A549 (cell line): ENCODE measurements around the gene EPB41L1. TPM values are rescaled to one million over a fixed set of nuclear protein-coding genes. Genes with fewer than 3 reads are reported as not detected.

Experiments
- ATAC-seq, 2 experiments: fragments of 200-7000 bp in 1 of 2; fragments of >200 bp in 1 of 2; cut with Nextera tagmentation in 1 of 2; cut with Tn5 transposase in 1 of 2; 3 replicates each; pipeline versions ENCODE4 v1.8.0 to v1.9.1; 2018 to 2020; ENCODE audit warnings: mild to moderate bottlenecking in 1 of 2, moderate library complexity in 1 of 2
- CTCF ChIA-PET: fragments of 300-600 bp; sonication (Branson Sonifier 250); formaldehyde crosslinking; extraction: SDS; loops from one replicate; lab custom pipeline; 2021; ENCODE audit warnings: antibody characterized with exemption, inconsistent platforms; lab: Yijun Ruan, JAX
- POLR2A ChIA-PET: fragments of 350-600 bp; formaldehyde crosslinking; extraction: SDS; loops from one replicate; lab custom pipeline; 2021; ENCODE audit warnings: antibody characterized with exemption, inconsistent platforms; lab: Yijun Ruan, JAX
- DNase-seq, 2 experiments: peaks; one replicate each; pipeline versions ENCODE4 v3.0.0 to v3.0.0-alpha.2; 2011 to 2016; ENCODE audit warnings: low read depth in 1 of 2, low spot score in 1 of 2
- FAIRE-seq: peaks from 2 replicates; lab custom pipeline; 2011; peaks lifted over from hg19 to GRCh38; lab: Jason Lieb, UNC
- H3K27ac ChIP-seq, 2 experiments: fragments of >200 bp; sonication (Bioruptor Twin); formaldehyde crosslinking; 3 replicates each; pipeline ENCODE4 v1.5.1; 2016 to 2017
- H3K4me1 ChIP-seq: fragments of >200 bp; sonication (Bioruptor Twin); formaldehyde crosslinking; 3 replicates; pipeline ENCODE4 v1.6.1; 2016
- H3K4me2 ChIP-seq: fragments of >200 bp; sonication (Bioruptor Twin); formaldehyde crosslinking; 3 replicates; pipeline ENCODE4 v1.6.1; 2016
- H3K4me3 ChIP-seq: fragments of >200 bp; sonication (Bioruptor Twin); formaldehyde crosslinking; 3 replicates; pipeline ENCODE4 v1.5.1; 2016
- H3K9me3 ChIP-seq: fragments of >200 bp; sonication (Bioruptor Twin); formaldehyde crosslinking; 3 replicates; pipeline ENCODE4 v1.6.1; 2016
- CBX2 ChIP-seq: fragments of 200-600 bp; sonication (generic); IDR thresholded peaks from 2 replicates; pipeline ENCODE4 v1.6.1; 2016; ENCODE audit warnings: low read depth, mild to moderate bottlenecking, borderline replicate concordance
- EHF ChIP-seq: fragments of 250-450 bp; sonication (Bioruptor Pico); IDR thresholded peaks from 2 replicates; pipeline ENCODE4 v1.5.0; 2020; ENCODE audit warnings: mild to moderate bottlenecking
- EHMT2 ChIP-seq: fragments of 200-600 bp; sonication (generic); IDR thresholded peaks from 2 replicates; pipeline ENCODE4 v1.6.1; 2016; ENCODE audit warnings: antibody characterized with exemption, low read depth, mild to moderate bottlenecking, moderate library complexity
- EP300 ChIP-seq, 2 experiments: fragments of >200 bp; sonication (Bioruptor Twin); formaldehyde crosslinking; IDR thresholded peaks; 2 replicates in 1 of 2; 3 replicates in 1 of 2; pipeline ENCODE4 v1.6.1; 2016 to 2017
- FOSL2 ChIP-seq, 2 experiments: fragments of 450-650 bp in 1 of 2; fragments of >200 bp in 1 of 2; sonication (Bioruptor Twin) in 1 of 2; formaldehyde crosslinking; IDR thresholded peaks; 2 replicates each; pipeline versions ENCODE4 v1.5.0 to v1.6.1; 2016 to 2020; ENCODE audit warnings: mild to moderate bottlenecking in 1 of 2, moderate library complexity in 1 of 2
- FOXS1 ChIP-seq: fragments of 250-450 bp; sonication (Bioruptor Pico); IDR thresholded peaks from 2 replicates; pipeline ENCODE4 v1.5.0; 2020; ENCODE audit warnings: mild to moderate bottlenecking, moderate library complexity
- KDM1A ChIP-seq: fragments of 200-600 bp; sonication (generic); IDR thresholded peaks from 2 replicates; pipeline ENCODE4 v1.6.1; 2016; ENCODE audit warnings: low read depth, mild to moderate bottlenecking
- MAZ ChIP-seq: fragments of 150-350 bp; IDR thresholded peaks from 2 replicates; pipeline ENCODE4 v1.6.1; 2014; ENCODE audit warnings: antibody characterized with exemption, low read depth, low read length, borderline replicate concordance
- MYC ChIP-seq: IDR thresholded peaks from 2 replicates; pipeline ENCODE4 v1.6.1; 2012; ENCODE audit warnings: mild to moderate bottlenecking, inconsistent platforms, low read length, improper control_type of control experiment, borderline replicate concordance
- POLR2AphosphoS2 ChIP-seq: conservative IDR thresholded peaks from 2 replicates; pipeline ENCODE4 v1.6.1; 2012; ENCODE audit warnings: low read length, improper control_type of control experiment, inconsistent platforms
- RNF2 ChIP-seq: fragments of 200-600 bp; sonication (generic); IDR thresholded peaks from 2 replicates; pipeline ENCODE4 v1.6.1; 2016; ENCODE audit warnings: low read depth, mild to moderate bottlenecking, antibody characterized with exemption, moderate library complexity, borderline replicate concordance
- SMC3 ChIP-seq: fragments of >200 bp; sonication (Bioruptor Twin); formaldehyde crosslinking; IDR thresholded peaks from 3 replicates; pipeline ENCODE4 v1.6.1; 2018; ENCODE audit warnings: inconsistent platforms
- ZC3H11A ChIP-seq: fragments of 450-650 bp; IDR thresholded peaks from 2 replicates; pipeline ENCODE4 v1.6.1; 2014; ENCODE audit warnings: antibody characterized with exemption, mild to moderate bottlenecking
- ZSCAN20 ChIP-seq: fragments of 250-450 bp; sonication (Bioruptor Pico); IDR thresholded peaks from 2 replicates; pipeline ENCODE4 v1.8.0; 2022; ENCODE audit warnings: mild to moderate bottlenecking, moderate library complexity
- WGBS: methylation state at CpG from one replicate; pipeline ENCODE4 v1.1.6; 2017; ENCODE audit errors: missing lambda C conversion rate; 5-methylcytosine and 5-hydroxymethylcytosine counted together
- polyA plus RNA-seq, 4 experiments: library from polyadenylated mRNA; depleted of rRNA in 3 of 4; stranded (reverse); fragments of >200 nt; fragmentation: RNase III in 1 of 4; extraction: RNeasy Plus Mini Kit Qiagen cat#74134 plus additional on column Dnase treatment in 1 of 4; gene quantifications; 2 replicates in 3 of 4; 3 replicates in 1 of 4; pipeline ENCODE4 v1.2.3, GENCODE V29; 2011 to 2017
- TF ChIP-seq, protein P1 (sequence below): fragments of >200 bp; sonication (Bioruptor Twin); formaldehyde crosslinking; IDR thresholded peaks from 3 replicates; pipeline ENCODE4 v1.5.1; 2016
- TF ChIP-seq, protein P2 (sequence below): IDR thresholded peaks from 2 replicates; pipeline ENCODE4 v1.6.1; 2012; ENCODE audit warnings: low read depth, borderline replicate concordance

EPB41L1 gene
- polyA plus RNA-seq, 2 of the 4 experiments (the other 2 are of a cell fraction): 45.9 to 94.4 TPM

DNA sequence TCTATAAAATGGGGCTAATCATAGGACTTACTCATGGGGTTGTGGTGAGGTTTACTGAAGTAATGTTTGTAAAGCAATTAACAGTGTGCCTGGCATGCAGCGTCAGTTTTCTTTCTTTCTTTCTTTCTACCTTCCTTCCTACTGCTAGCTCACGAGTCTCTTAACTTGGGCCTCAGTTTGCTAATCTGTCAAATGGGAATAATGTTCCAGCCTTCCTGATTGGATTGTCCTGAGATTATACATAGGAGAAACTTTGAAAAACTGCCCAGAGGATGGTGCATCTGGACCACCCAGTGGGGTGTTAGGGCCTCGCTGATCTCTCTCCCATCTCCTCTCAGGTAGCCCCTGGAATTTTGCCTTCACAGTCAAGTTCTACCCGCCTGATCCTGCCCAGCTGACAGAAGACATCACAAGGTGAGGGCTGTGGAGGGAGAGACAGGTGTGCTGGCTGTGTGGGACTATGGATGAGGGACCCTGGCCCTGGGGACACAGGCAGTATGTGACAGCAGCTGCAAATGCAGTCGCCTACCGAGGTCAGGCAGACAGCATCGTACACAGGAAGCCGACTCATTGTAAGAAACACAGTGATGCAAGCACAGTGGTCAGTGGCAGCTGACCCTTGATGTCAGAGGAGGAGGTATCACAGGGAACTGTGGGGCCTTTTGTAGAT is 27.5 kb downstream of the EPB41L1 start:
- TF ChIP-seq KDM1A (peak; percentile 85), EHMT2 (no peak)
- WGBS: 78% methylated on average over 8 of the region's 8 CpGs
- DNase-seq: no peak
- ChIA-PET POLR2A (no interaction called here), CTCF (interaction anchor here (0.6 to 4.4 kb wide), 6 partner anchors 17 to 380 kb away, joined by 3 to 34 read pairs (median 5); no protein-coding TSS in a partner anchor)
- Histone ChIP-seq H3K4me3 (no peak overlapping the region), H3K27ac (no peak overlapping the region), H3K9me3 (no peaks in the 10 kb centered on the region), H3K4me2 (no peak overlapping the region), H3K4me1 (no peaks in the 10 kb centered on the region)
- ATAC-seq: no peak
- no peak for FAIRE-seq

DNA sequence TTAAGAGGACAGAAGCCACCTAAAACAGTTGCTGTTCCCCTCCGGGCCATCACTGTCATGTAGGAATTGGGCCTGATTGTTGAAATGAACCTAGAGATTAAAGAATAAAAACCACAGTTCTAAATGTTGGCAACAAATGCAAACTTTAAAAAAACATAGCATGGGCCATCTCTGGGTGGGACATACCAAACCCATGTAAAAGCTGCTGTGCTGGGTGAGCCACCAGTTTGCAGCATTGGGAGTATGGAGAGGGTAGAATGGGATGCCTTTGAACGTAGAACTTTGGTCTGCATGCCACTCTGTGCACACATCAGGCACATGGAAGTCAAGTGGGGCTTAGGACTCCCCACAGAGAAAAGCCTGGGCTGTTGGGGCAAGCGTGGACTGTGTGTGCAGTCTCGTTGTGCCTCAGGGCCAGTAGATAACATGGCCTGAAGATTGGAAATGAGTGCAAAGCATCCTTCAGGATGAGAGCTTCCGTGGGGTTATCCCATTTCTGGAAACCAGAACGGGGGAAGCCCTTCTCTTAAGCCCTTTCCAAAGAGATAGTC is 28.1 kb downstream of the EPB41L1 start:
- Histone ChIP-seq H3K4me2 (no peak overlapping the region), H3K9me3 (no peaks in the 10 kb centered on the region), H3K4me1 (no peaks in the 10 kb centered on the region), H3K27ac (no peak overlapping the region), H3K4me3 (no peak overlapping the region)
- TF ChIP-seq SMC3 (no peak), FOXS1 (no peak), MAZ (no peak), KDM1A (no peak), FOSL2 (IDR thresholded peaks at IDR 0.05) (no peak), FOSL2 (CRISPR knock-in tag; IDR thresholded peaks at IDR 0.05) (no peak), ZSCAN20 (CRISPR knock-in tag) (no peak), EHF (CRISPR knock-in tag) (no peak)
- ChIA-PET POLR2A (no interaction called here), CTCF (interaction anchor here (0.6 to 4.4 kb wide), 7 partner anchors 10 to 380 kb away, joined by 3 to 34 read pairs (median 4); no protein-coding TSS in a partner anchor)
- DNase-seq (no peak), FAIRE-seq (no peak), ATAC-seq (no peak)
- 91% methylated on average over 6 of the region's 6 CpGs for WGBS

DNA sequence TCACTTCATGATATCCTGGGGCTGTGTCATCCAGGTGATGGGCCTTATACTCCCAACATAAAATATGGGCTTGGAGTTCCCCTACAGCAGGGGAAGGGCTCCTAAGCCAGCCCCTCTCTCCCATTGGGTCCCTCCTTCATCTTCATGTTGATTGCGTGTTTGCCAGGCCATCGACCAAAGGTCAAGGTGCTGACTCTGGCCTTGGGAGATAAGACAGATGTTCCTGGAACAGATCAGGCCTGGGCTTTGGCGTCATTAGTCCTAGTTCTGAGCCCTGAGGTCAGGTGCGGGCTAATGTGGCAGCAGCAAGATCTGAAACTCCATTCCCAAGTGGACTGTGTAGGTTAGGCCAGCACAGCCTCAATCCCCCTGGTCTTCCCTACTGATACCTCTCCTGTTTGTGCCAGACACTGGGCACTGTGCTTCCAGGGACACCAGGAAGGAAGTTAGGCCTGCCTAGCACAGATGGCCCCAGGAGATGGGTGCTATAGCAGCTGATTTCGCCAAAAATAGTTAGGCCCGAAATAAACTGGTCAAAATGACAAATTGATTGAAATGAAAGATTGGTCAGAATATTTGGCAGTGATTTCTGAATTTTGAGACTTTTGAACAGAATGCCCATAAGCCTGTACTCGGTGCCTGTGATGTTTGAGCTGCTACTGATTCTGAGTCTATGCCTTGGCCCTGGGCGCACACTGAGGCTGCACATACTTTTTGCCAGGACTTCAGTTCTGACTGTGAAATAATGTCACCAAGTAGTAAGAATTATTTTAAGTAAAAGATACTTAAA is 28.8 kb downstream of the EPB41L1 start:
- CTCF ChIA-PET: interaction anchor here (0.8 to 4.4 kb wide), 7 partner anchors 11 to 256 kb away, joined by 3 to 34 read pairs (median 6); no protein-coding TSS in a partner anchor
- TF ChIP-seq ZC3H11A: no peak
- TF ChIP-seq EP300 (IDR thresholded peaks at IDR 0.05): no peak
- no peak for TF ChIP-seq MYC
- TF ChIP-seq, protein P1, sequence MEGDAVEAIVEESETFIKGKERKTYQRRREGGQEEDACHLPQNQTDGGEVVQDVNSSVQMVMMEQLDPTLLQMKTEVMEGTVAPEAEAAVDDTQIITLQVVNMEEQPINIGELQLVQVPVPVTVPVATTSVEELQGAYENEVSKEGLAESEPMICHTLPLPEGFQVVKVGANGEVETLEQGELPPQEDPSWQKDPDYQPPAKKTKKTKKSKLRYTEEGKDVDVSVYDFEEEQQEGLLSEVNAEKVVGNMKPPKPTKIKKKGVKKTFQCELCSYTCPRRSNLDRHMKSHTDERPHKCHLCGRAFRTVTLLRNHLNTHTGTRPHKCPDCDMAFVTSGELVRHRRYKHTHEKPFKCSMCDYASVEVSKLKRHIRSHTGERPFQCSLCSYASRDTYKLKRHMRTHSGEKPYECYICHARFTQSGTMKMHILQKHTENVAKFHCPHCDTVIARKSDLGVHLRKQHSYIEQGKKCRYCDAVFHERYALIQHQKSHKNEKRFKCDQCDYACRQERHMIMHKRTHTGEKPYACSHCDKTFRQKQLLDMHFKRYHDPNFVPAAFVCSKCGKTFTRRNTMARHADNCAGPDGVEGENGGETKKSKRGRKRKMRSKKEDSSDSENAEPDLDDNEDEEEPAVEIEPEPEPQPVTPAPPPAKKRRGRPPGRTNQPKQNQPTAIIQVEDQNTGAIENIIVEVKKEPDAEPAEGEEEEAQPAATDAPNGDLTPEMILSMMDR: no peak
- no peak for TF ChIP-seq ZSCAN20 (CRISPR knock-in tag)
- TF ChIP-seq, protein P2, sequence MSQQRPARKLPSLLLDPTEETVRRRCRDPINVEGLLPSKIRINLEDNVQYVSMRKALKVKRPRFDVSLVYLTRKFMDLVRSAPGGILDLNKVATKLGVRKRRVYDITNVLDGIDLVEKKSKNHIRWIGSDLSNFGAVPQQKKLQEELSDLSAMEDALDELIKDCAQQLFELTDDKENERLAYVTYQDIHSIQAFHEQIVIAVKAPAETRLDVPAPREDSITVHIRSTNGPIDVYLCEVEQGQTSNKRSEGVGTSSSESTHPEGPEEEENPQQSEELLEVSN: no peak
- no peak for TF ChIP-seq KDM1A
- TF ChIP-seq POLR2AphosphoS2: no peak
- no peak for TF ChIP-seq RNF2
- no peak for TF ChIP-seq CBX2
- TF ChIP-seq, all 56 proteins: peak for 0
- H3K4me1 ChIP-seq: no peaks in the 10 kb centered on the region
- ATAC-seq (no peak), DNase-seq (no peak), FAIRE-seq (no peak)
- whole genome bisulfite sequencing: 93% methylated on average over 8 of the region's 8 CpGs
- H3K4me3 ChIP-seq: no peak overlapping the region
- H3K4me2 ChIP-seq: no peak overlapping the region
- H3K27ac ChIP-seq: no peak overlapping the region
- H3K9me3 ChIP-seq: no peaks in the 10 kb centered on the region
- POLR2A ChIA-PET: no interaction called here
